ENCODE measurements around the gene C8G.

DNA sequence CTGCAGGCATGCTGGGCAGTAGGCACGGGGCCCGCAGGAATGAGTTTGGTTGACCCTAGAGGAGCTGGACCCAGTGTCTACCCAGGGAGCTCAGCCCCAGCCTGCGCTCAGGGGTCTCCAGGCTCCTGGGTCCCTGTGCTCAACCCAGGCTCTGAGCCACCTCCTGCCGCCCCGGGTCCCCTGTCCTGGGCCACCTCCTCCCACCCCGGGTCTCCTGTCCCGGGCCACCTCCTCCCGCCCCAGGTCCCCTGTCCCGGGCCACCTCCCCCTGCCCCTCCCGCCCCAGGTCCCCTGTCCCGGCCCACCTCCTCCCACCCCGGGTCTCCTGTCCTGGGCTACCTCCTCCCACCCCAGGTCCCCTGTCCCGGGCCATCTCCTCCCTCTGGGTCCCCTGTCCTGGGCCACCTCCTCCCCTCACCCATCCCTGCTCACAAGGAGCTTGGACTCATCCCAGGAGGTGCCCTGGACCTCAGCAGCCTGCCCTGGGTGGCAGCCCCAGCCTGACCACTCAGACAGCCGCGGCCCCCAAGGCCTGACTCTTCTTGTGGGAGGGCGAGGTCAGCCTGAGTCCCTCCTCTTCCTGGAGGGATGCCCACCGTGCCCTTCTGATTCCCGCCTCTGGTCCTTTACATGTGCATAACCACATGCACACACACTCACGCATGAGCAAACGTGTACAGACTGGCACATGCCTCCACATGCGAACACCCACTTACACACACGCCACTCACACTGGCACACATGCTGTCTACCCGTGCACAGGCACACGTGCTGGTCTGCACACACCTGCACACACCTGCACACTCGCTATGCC is 9.4 kb downstream of the C8G start:
- TF ChIP-seq CREB1 (IDR thresholded peaks at IDR 0.05; ENCODE audit: low read depth): no peak
- TF ChIP-seq, protein P1, sequence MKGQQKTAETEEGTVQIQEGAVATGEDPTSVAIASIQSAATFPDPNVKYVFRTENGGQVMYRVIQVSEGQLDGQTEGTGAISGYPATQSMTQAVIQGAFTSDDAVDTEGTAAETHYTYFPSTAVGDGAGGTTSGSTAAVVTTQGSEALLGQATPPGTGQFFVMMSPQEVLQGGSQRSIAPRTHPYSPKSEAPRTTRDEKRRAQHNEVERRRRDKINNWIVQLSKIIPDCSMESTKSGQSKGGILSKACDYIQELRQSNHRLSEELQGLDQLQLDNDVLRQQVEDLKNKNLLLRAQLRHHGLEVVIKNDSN (IDR thresholded peaks at IDR 0.05): no peak
- no peak for TF ChIP-seq CEBPB (IDR thresholded peaks at IDR 0.05)
- TF ChIP-seq, protein P2, sequence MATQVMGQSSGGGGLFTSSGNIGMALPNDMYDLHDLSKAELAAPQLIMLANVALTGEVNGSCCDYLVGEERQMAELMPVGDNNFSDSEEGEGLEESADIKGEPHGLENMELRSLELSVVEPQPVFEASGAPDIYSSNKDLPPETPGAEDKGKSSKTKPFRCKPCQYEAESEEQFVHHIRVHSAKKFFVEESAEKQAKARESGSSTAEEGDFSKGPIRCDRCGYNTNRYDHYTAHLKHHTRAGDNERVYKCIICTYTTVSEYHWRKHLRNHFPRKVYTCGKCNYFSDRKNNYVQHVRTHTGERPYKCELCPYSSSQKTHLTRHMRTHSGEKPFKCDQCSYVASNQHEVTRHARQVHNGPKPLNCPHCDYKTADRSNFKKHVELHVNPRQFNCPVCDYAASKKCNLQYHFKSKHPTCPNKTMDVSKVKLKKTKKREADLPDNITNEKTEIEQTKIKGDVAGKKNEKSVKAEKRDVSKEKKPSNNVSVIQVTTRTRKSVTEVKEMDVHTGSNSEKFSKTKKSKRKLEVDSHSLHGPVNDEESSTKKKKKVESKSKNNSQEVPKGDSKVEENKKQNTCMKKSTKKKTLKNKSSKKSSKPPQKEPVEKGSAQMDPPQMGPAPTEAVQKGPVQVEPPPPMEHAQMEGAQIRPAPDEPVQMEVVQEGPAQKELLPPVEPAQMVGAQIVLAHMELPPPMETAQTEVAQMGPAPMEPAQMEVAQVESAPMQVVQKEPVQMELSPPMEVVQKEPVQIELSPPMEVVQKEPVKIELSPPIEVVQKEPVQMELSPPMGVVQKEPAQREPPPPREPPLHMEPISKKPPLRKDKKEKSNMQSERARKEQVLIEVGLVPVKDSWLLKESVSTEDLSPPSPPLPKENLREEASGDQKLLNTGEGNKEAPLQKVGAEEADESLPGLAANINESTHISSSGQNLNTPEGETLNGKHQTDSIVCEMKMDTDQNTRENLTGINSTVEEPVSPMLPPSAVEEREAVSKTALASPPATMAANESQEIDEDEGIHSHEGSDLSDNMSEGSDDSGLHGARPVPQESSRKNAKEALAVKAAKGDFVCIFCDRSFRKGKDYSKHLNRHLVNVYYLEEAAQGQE (IDR thresholded peaks at IDR 0.05; ENCODE audit: low read depth): no peak
- no peak for TF ChIP-seq TAF1 (IDR thresholded peaks at IDR 0.05; ENCODE audit: low read depth)
- no peak for TF ChIP-seq NFIC (IDR thresholded peaks at IDR 0.05)
- no peak for TF ChIP-seq EP300 (IDR thresholded peaks at IDR 0.05; ENCODE audit: borderline replicate concordance)
- no peak for TF ChIP-seq ZBTB7A (IDR thresholded peaks at IDR 0.05; ENCODE audit: low read depth)
- TF ChIP-seq, protein P3, sequence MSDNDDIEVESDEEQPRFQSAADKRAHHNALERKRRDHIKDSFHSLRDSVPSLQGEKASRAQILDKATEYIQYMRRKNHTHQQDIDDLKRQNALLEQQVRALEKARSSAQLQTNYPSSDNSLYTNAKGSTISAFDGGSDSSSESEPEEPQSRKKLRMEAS (IDR thresholded peaks at IDR 0.05): no peak

Data from Ishikawa (cell line).